ENCODE data around the gene EHD2. TPM values are rescaled to one million over a fixed set of nuclear protein-coding genes. Genes with fewer than 3 reads are reported as not detected.

The EHD2 gene
- polyA plus RNA-seq, 1 donor (not counting 4 experiments of a cell fraction or from before 2014, with no cell fraction given) = 23.7 TPM

DNA sequence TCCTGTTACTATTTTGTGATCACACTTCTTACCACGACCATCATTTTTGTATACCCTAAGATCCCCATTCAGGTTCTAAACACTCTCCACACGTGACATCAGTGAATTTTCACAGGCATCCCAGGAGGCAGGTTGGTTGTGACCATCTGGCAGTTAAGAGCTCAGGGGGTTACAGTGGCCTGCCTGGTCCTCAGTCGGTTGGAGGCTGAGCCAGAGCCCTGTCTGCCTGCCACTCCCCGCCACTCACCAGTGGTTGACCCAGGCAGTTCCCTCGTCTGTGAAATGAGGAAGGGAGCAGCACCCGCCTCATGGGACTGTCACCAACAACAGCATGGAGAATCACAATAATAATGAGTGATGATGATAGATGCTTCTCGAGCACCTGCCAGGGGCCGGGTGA is 36.4 kb upstream of the EHD2 start:
- no peaks in the 10 kb centered on the region for H3K9me1 ChIP-seq (ENCODE audit: control insufficient read depth, extremely low read depth, insufficient read depth, low read length)
- H3K79me2 ChIP-seq (ENCODE audit: control insufficient read depth, insufficient read depth, low read length) = no peaks in the 10 kb centered on the region
- H2AFZ ChIP-seq (ENCODE audit: control insufficient read depth, low read length) = no peak overlapping the region
- H3K9me3 ChIP-seq (ENCODE audit: control insufficient read depth, low read depth, low read length) = no peaks in the 10 kb centered on the region
- DNase-seq (ENCODE audit: low read depth, low spot score) (no peak), FAIRE-seq (no peak)
- peaks cover 16% of the 10 kb centered on the region in 2 experiments for H3K36me3 ChIP-seq (ENCODE audit: control insufficient read depth in 2 of 2, extremely low read depth in 1 of 2, insufficient read depth in 2 of 2, low read length in 2 of 2)
- no peaks in the 10 kb centered on the region for H4K20me1 ChIP-seq (ENCODE audit: control insufficient read depth, extremely low read depth, insufficient read depth, low read length)
- no peak overlapping the region for H3K4me2 ChIP-seq (ENCODE audit: control insufficient read depth, extremely low read depth, insufficient read depth, low read depth, low read length)
- no peak overlapping the region for H3K9ac ChIP-seq (ENCODE audit: control insufficient read depth, extremely low read depth, insufficient read depth, low read length)
- no peaks in the 10 kb centered on the region for H3K27me3 ChIP-seq (ENCODE audit: control insufficient read depth, extremely low read depth, insufficient read depth, low read length)
- no peak for TF ChIP-seq EZH2 (IDR thresholded peaks at IDR 0.05; ENCODE audit: low read length)
- TF ChIP-seq, protein P1, sequence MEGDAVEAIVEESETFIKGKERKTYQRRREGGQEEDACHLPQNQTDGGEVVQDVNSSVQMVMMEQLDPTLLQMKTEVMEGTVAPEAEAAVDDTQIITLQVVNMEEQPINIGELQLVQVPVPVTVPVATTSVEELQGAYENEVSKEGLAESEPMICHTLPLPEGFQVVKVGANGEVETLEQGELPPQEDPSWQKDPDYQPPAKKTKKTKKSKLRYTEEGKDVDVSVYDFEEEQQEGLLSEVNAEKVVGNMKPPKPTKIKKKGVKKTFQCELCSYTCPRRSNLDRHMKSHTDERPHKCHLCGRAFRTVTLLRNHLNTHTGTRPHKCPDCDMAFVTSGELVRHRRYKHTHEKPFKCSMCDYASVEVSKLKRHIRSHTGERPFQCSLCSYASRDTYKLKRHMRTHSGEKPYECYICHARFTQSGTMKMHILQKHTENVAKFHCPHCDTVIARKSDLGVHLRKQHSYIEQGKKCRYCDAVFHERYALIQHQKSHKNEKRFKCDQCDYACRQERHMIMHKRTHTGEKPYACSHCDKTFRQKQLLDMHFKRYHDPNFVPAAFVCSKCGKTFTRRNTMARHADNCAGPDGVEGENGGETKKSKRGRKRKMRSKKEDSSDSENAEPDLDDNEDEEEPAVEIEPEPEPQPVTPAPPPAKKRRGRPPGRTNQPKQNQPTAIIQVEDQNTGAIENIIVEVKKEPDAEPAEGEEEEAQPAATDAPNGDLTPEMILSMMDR (optimal IDR thresholded peaks at IDR 0.05 in 1 of 3, IDR thresholded peaks at IDR 0.05 in 1 of 3, conservative IDR thresholded peaks at IDR 0.05 in 1 of 3; ENCODE audit: extremely low read depth in 1 of 3, insufficient read depth in 2 of 3, low read length in 3 of 3) = no peak
- dilution Hi-C loops (cut with MboI; ENCODE audit: extremely low pct_ligation_motif_present, low sequenced_read_pairs) = no loop called here
- no peak overlapping the region for H3K27ac ChIP-seq (ENCODE audit: control insufficient read depth, insufficient read depth, low read length)
- H3K4me3 ChIP-seq (ENCODE audit: control insufficient read depth in 2 of 3, extremely low read depth in 1 of 3, insufficient read depth in 2 of 3, low read depth in 1 of 3, low read length in 3 of 3) = no peak overlapping the region
- no peaks in the 10 kb centered on the region for H3K4me1 ChIP-seq (ENCODE audit: control insufficient read depth, extremely low read depth, insufficient read depth, low read length)

DNA sequence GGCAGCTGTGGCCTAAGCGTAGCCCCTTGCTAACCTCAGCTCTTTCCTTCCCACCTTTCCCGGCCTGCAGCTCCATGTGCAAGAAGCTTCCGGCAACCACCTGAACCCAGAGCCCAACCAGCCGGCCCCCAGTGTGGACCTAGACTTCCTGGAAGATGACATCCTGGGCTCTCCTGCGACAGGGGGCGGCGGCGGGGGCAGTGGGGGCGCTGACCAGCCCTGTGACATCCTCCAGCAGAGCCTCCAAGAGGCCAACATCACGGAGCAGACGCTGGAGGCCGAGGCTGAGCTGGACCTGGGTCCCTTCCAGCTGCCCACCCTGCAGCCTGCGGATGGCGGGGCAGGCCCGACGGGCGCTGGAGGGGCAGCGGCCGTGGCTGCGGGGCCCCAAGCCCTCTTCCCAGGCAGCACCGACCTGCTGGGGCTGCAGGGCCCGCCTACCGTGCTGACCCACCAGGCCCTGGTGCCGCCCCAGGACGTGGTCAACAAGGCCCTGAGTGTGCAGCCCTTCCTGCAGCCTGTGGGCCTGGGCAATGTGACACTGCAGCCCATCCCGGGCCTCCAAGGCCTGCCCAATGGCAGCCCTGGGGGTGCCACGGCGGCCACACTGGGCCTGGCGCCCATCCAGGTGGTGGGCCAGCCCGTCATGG is 33.8 kb upstream of the EHD2 start:
- TF ChIP-seq EZH2 (IDR thresholded peaks at IDR 0.05; ENCODE audit: low read length) = no peak
- TF ChIP-seq, protein P1 (optimal IDR thresholded peaks at IDR 0.05 in 1 of 3, IDR thresholded peaks at IDR 0.05 in 1 of 3, conservative IDR thresholded peaks at IDR 0.05 in 1 of 3; ENCODE audit: extremely low read depth in 1 of 3, insufficient read depth in 2 of 3, low read length in 3 of 3) = no peak
- Histone ChIP-seq H3K27ac (ENCODE audit: control insufficient read depth, insufficient read depth, low read length) (no peak overlapping the region), H3K9ac (ENCODE audit: control insufficient read depth, extremely low read depth, insufficient read depth, low read length) (no peak overlapping the region), H3K27me3 (ENCODE audit: control insufficient read depth, extremely low read depth, insufficient read depth, low read length) (no peaks in the 10 kb centered on the region), H3K4me3 (ENCODE audit: control insufficient read depth in 2 of 3, extremely low read depth in 1 of 3, insufficient read depth in 2 of 3, low read depth in 1 of 3, low read length in 3 of 3) (no peak overlapping the region), H3K4me1 (ENCODE audit: control insufficient read depth, extremely low read depth, insufficient read depth, low read length) (no peaks in the 10 kb centered on the region), H2AFZ (ENCODE audit: control insufficient read depth, low read length) (no peak overlapping the region), H3K36me3 (ENCODE audit: control insufficient read depth in 2 of 2, extremely low read depth in 1 of 2, insufficient read depth in 2 of 2, low read length in 2 of 2) (peaks cover 7 to 14% of the 10 kb centered on the region in 2 experiments), H3K4me2 (ENCODE audit: control insufficient read depth, extremely low read depth, insufficient read depth, low read depth, low read length) (no peak overlapping the region), H4K20me1 (ENCODE audit: control insufficient read depth, extremely low read depth, insufficient read depth, low read length) (no peaks in the 10 kb centered on the region), H3K9me3 (ENCODE audit: control insufficient read depth, low read depth, low read length) (no peaks in the 10 kb centered on the region), H3K79me2 (ENCODE audit: control insufficient read depth, insufficient read depth, low read length) (no peaks in the 10 kb centered on the region), H3K9me1 (ENCODE audit: control insufficient read depth, extremely low read depth, insufficient read depth, low read length) (no peaks in the 10 kb centered on the region)
- dilution Hi-C loops (cut with MboI; ENCODE audit: extremely low pct_ligation_motif_present, low sequenced_read_pairs) = no loop called here
- no peak for FAIRE-seq
- no peak for DNase-seq (ENCODE audit: low read depth, low spot score)
